ENCODE results near the gene ARHGAP11B.
"Not testable (repeated sequence)": the region's sequence is repeated elsewhere in the genome, so short reads cannot be mapped to it uniquely, and the experiment has no call there.

The ARHGAP11B gene

DNA sequence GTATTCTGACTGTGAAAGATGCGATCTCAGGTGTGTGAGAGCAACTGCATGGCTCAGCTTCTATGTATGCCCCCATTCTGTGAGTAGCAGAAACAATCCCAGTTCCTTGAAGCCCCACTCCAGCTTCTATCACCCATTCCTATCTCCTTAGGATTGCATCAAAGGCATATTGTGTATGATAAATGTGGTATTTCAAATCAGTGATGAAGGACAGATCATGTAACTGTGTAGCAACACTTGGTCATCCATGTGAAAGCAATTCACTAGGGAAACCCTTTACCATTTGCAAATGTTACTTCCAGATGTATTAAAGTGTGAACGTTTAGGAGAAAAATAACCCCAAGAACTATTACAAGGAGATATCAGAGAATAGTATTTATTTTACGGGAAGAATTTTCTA lies 55.1 kb downstream of the ARHGAP11B start:
- not testable (repeated sequence) for H3T11ph ChIP-seq (ENCODE audit: low read length); H3K14ac ChIP-seq (ENCODE audit: insufficient read depth, low read length); H3K27ac ChIP-seq (ENCODE audit: insufficient read length, low read depth, low read length); H3K4ac ChIP-seq (ENCODE audit: low read depth, low read length); H2BK12ac ChIP-seq (ENCODE audit: insufficient read length, low read depth, low read length); H3K9me3 Mint-ChIP-seq; H4K20me1 ChIP-seq (ENCODE audit: control insufficient read depth, insufficient read depth, insufficient read length); H2AFZ ChIP-seq (ENCODE audit: low read length); H2BK20ac ChIP-seq (ENCODE audit: low read depth, low read length, poor library complexity, severe bottlenecking); H3K4me3 Mint-ChIP-seq; H2AK5ac ChIP-seq (ENCODE audit: insufficient read length, low read length); H3K23me2 ChIP-seq (ENCODE audit: insufficient read length, low read depth, low read length, poor library complexity, severe bottlenecking); H3K79me1 ChIP-seq (ENCODE audit: insufficient read depth, low read depth, low read length, poor library complexity, severe bottlenecking); H3K9ac ChIP-seq (ENCODE audit: extremely low read depth, insufficient read length, low read length); H3K23ac ChIP-seq (ENCODE audit: insufficient read length, low read depth, low read length); DNase-seq; H3K9me3 ChIP-seq (ENCODE audit: control insufficient read depth, low read depth, low read length); H4K91ac ChIP-seq (ENCODE audit: insufficient read length, low read depth, low read length); H2BK15ac ChIP-seq (ENCODE audit: low read depth, low read length); H3K27ac Mint-ChIP-seq; H3K56ac ChIP-seq (ENCODE audit: insufficient read length, low read depth, low read length); H3K4me1 ChIP-seq (ENCODE audit: insufficient read depth, low read length); H4K8ac ChIP-seq (replicated peaks; ENCODE audit: insufficient read length, low read depth, low read length); H3K27me3 ChIP-seq (ENCODE audit: insufficient read depth, low read length); H3K18ac ChIP-seq (ENCODE audit: insufficient read length, low read depth, low read length); H3K4me2 ChIP-seq (ENCODE audit: insufficient read depth, insufficient read length, low read length); H3K79me2 ChIP-seq (ENCODE audit: insufficient read depth, low read length); H3K4me1 Mint-ChIP-seq; H4K5ac ChIP-seq (ENCODE audit: insufficient read length, low read depth, low read length); H2BK120ac ChIP-seq (ENCODE audit: low read depth, low read length, poor library complexity, severe bottlenecking); H3K27me3 Mint-ChIP-seq (ENCODE audit: low read depth); H2BK5ac ChIP-seq (ENCODE audit: insufficient read length, low read length)
- peaks cover 6 to 10% (median 10%) of the 10 kb centered on the region in 3 experiments; a peak in 6 of 7 replicates for H3K36me3 Mint-ChIP-seq (ENCODE audit: insufficient read depth in 1 of 3, low read depth in 3 of 3)
- WGBS (ENCODE audit: extremely low coverage, insufficient read length, low lambda C conversion rate), result no CpG with 5 or more reads among the region's 3 CpGs

DNA sequence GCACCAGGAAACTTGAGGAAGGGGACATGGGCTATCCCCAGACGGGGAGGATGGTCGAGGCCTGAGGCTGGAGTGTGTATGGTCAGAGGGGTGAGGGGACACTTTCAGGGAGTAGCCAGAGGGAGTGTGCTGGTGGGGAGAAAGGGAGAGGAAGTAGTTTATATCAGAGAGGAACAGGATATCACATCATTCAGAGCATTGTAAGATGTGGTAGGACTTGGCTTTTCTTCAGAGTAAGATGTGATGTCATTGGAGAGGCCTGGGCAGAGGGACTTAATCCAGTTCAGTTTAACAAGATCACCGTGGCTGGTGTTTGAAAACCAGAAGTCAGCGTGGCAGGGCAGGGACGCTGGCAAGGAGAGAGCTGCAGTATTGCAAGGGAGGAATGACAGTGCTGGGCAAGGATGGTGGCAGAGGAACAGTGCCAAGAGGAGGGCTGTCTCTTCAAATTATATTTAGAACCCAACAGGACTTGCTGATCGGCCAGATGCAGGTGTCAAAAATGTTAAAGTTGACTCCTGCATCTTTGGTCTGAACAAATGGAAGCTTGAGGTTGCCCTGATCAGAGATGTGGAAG lies 59.9 kb downstream of the ARHGAP11B start:
- not testable (repeated sequence) for H2BK15ac ChIP-seq (ENCODE audit: low read depth, low read length); H3K14ac ChIP-seq (ENCODE audit: insufficient read depth, low read length); H3K79me2 ChIP-seq (ENCODE audit: insufficient read depth, low read length); H2BK12ac ChIP-seq (ENCODE audit: insufficient read length, low read depth, low read length); H3K18ac ChIP-seq (ENCODE audit: insufficient read length, low read depth, low read length); H3K23me2 ChIP-seq (ENCODE audit: insufficient read length, low read depth, low read length, poor library complexity, severe bottlenecking); H3K4me1 ChIP-seq (ENCODE audit: insufficient read depth, low read length); H3K4ac ChIP-seq (ENCODE audit: low read depth, low read length); H4K20me1 ChIP-seq (ENCODE audit: control insufficient read depth, insufficient read depth, insufficient read length); DNase-seq; H3K56ac ChIP-seq (ENCODE audit: insufficient read length, low read depth, low read length); H2BK120ac ChIP-seq (ENCODE audit: low read depth, low read length, poor library complexity, severe bottlenecking); H3K79me1 ChIP-seq (ENCODE audit: insufficient read depth, low read depth, low read length, poor library complexity, severe bottlenecking); H3K9ac ChIP-seq (ENCODE audit: extremely low read depth, insufficient read length, low read length); H3K27ac ChIP-seq (ENCODE audit: insufficient read length, low read depth, low read length); H3T11ph ChIP-seq (ENCODE audit: low read length); H3K23ac ChIP-seq (ENCODE audit: insufficient read length, low read depth, low read length); H4K91ac ChIP-seq (ENCODE audit: insufficient read length, low read depth, low read length); H4K8ac ChIP-seq (replicated peaks; ENCODE audit: insufficient read length, low read depth, low read length); H2BK20ac ChIP-seq (ENCODE audit: low read depth, low read length, poor library complexity, severe bottlenecking); H3K27ac Mint-ChIP-seq; H3K9me3 Mint-ChIP-seq; H2BK5ac ChIP-seq (ENCODE audit: insufficient read length, low read length); H3K9me3 ChIP-seq (ENCODE audit: control insufficient read depth, low read depth, low read length); H3K27me3 Mint-ChIP-seq (ENCODE audit: low read depth); H3K27me3 ChIP-seq (ENCODE audit: insufficient read depth, low read length); H3K4me2 ChIP-seq (ENCODE audit: insufficient read depth, insufficient read length, low read length); H3K4me3 Mint-ChIP-seq; H4K5ac ChIP-seq (ENCODE audit: insufficient read length, low read depth, low read length); H2AK5ac ChIP-seq (ENCODE audit: insufficient read length, low read length); H3K4me1 Mint-ChIP-seq; H2AFZ ChIP-seq (ENCODE audit: low read length)
- H3K36me3 Mint-ChIP-seq (ENCODE audit: insufficient read depth in 1 of 3, low read depth in 3 of 3), result peaks cover 6 to 11% (median 7%) of the 10 kb centered on the region in 3 experiments; a peak in 6 of 7 replicates
- no CpG with 5 or more reads among the region's 6 CpGs for WGBS (ENCODE audit: extremely low coverage, insufficient read length, low lambda C conversion rate)

Measured in H9 (cell line).